Motor neuron (in vitro differentiated cells): ENCODE data around the gene RSAD1. TPM values are rescaled to one million over a fixed set of nuclear protein-coding genes. Genes with fewer than 3 reads are reported as not detected.
A peak's percentile ranks its signal among the peaks of the same experiment; 100 is the strongest.

Experiments used
- ATAC-seq, 8 experiments: fragments of 200-7000 bp; cut with Tn5 transposase; replicated peaks in 6 of 8; 2 replicates each; pipeline ENCODE4 v1.8.0; 2021; ENCODE audit warnings: mild to moderate bottlenecking in 8 of 8, moderate library complexity in 8 of 8
- H3K27ac ChIP-seq, 2 donors: fragments of 250-450 bp; sonication (Bioruptor Pico); 2 replicates each; pipeline ENCODE4 v1.9.0; 2021; ENCODE audit warnings: antibody characterized with exemption in 2 of 2, mild to moderate bottlenecking in 2 of 2, moderate library complexity in 1 of 2
- H3K4me1 ChIP-seq, 2 donors: fragments of 250-450 bp; sonication (Bioruptor Pico); replicated peaks in 1 of 2; 2 replicates each; pipeline ENCODE4 v1.6.1; 2021; ENCODE audit warnings: antibody characterized with exemption in 2 of 2, mild to moderate bottlenecking in 2 of 2, moderate library complexity in 1 of 2
- H3K4me3 ChIP-seq, 5 donors: fragments of 250-450 bp; sonication (Bioruptor Pico); 2 replicates each; pipeline ENCODE4 v1.9.0; 2021; ENCODE audit warnings: antibody characterized with exemption in 5 of 5, mild to moderate bottlenecking in 5 of 5, moderate library complexity in 4 of 5
- WGBS, 10 experiments: fragments of 450-650 bp; shearing (Covaris generic); methylation state at CpG; one replicate each; pipeline ENCODE4 v1.0.0; 2022; 5-methylcytosine and 5-hydroxymethylcytosine counted together
- in situ Hi-C, 9 experiments: fragments of 400-800 bp; cut with MboI; loops; one replicate each; pipeline ENCODE4 v1.15.0; 2021; ENCODE audit warnings: low sequenced_read_pairs in 9 of 9, low pct_unique_long_range_greater_than_20kb in 2 of 9; ENCODE audit not compliant: unreplicated experiment in 9 of 9
- total RNA-seq, 8 experiments: library from RNA; unstranded; fragments of 300-600 nt; gene quantifications; 2 replicates each; pipeline versions ENCODE4 v1.2.3 to v1.2.4, GENCODE V29; 2022

Gene RSAD1
- total RNA-seq, 8 experiments from 2014 or later = 13.0 to 44.7 (median 20.0) TPM

DNA sequence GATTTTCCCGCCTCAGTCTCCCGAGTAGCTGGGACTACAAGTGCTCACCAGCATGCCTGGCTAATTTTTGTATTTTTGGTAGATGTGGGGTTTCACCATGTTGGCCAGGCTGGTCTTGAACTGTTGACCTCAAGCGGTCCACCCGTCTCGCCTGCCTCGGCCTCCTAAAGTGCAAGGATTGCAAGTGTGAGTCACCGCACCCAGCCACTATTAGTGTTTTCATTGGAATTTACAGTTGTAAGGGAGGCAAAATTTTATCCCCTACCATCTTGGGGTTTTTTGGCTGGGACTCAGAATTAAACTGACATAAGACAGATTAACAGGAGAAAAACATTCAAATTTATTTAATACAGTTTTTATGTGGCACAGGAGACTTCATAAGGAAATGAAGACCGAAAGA is 17.3 kb downstream of the RSAD1 start:
- Histone ChIP-seq H3K4me3 (no peak overlapping the region), H3K27ac (no peak overlapping the region), H3K4me1 (peaks cover 0 to 6% of the 10 kb centered on the region in 2 donors)
- in situ Hi-C loops = no loop called here
- 64 to 100% (median 83%) methylated on average over 1 to 8 of the region's 8 CpGs; no CpG with 5 or more reads in 1 of the 10 experiments for WGBS, 10 experiments
- no peak for ATAC-seq

DNA sequence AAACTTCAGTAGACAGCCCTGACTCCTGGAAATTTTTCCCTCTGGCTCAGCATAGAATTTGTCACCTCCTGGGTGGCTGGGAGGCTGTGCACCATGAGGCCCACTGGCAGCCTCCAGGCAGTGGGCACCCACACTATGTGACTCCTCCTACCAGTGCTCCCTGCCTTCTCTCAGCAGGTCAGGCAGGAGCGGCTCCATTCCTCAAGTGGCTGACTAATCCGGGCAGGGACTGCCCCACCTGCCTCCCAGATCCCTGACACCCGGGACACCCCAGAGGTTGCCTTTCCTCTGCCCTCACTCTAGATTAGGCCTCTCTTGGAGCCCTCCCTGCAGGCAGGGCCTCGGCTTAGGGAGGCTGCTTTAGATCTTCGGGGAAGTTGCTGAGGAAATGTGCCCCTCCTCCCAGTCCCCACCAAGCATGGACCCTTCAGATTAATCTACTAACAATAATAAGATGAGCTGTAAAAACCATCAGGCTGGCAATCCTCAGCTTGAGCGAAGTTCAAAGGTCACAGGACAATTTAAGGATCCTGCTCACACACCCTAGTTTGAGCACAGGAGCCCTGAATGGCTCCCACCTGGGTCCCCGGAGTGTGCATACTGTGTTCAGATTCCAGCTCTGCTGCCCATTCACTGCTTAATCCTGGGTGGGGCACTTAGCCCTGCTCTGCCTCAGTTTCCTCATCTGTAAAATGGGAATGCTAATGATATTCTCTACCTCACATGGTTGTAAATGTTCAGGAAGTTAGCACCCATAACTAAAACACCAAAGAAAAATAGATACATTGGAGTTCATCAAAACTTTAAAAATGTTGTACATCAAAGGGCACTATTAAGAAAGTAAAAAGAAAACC is 19.6 kb downstream of the RSAD1 start:
- H3K4me1 ChIP-seq = peaks cover 0 to 6% of the 10 kb centered on the region in 2 donors
- in situ Hi-C loops = no loop called here
- no peak overlapping the region for H3K4me3 ChIP-seq
- no peak overlapping the region for H3K27ac ChIP-seq
- WGBS, 10 experiments = 56 to 100% (median 82%) methylated on average over 1 to 2 of the region's 7 CpGs; no CpG with 5 or more reads in 3 of the 10 experiments
- peak in 1 of 8 experiments; percentile 33 for ATAC-seq

DNA sequence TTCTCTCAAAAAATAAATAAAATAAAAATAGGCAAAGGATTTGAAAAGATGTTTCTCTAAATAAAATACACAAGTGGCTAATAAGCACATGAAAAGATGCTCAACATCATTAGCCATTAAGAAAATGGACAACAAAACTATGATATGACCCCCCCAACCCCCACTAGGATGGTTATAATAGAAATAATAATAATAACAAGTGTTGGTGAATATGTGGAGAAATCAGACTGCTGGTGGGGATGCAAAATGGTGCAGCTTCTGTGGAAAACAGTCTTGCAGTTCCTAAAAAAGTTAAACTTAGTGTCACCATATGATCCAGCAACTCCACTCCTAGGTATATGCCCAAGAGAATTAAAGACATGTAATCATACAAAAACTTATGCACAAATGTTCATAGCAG is 20.6 kb downstream of the RSAD1 start:
- H3K27ac ChIP-seq = no peak overlapping the region
- peaks cover 1 to 11% of the 10 kb centered on the region in 2 donors for H3K4me1 ChIP-seq
- in situ Hi-C loops = no loop called here
- no peak overlapping the region for H3K4me3 ChIP-seq
- peak in 1 of 8 experiments; percentile 12 for ATAC-seq

DNA sequence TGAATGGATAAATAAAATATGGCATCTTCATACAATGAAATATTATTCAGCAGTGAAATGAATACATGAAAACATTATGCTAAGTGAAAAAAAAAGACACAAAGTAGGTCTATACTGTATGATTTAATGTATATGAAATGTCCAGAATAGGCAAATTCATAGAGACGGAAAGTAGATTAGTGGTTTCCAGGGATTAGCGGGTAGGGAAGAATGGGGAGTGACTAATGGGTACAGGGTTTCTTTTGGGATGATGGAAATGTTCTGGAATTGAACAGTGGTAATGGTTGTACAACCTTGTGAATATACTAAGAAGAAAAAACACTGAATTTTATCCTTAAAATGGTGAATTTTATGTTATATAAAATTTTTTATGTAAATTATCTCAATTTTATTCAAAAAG is 21.1 kb downstream of the RSAD1 start:
- in situ Hi-C loops = no loop called here
- peaks cover 5 to 11% of the 10 kb centered on the region in 2 donors for H3K4me1 ChIP-seq
- ATAC-seq = peak in 1 of 8 experiments; percentile 45
- WGBS, 10 experiments = 30 to 100% (median 93%) methylated on average over 1 to 2 of the region's 2 CpGs
- no peak overlapping the region for H3K27ac ChIP-seq
- no peak overlapping the region for H3K4me3 ChIP-seq

- no peak overlapping the region for H3K27ac ChIP-seq
- WGBS, 10 experiments = 23 to 100% (median 39%) methylated on average over 1 to 5 of the region's 5 CpGs; no CpG with 5 or more reads in 1 of the 10 experiments
- ATAC-seq = no peak
- no peak overlapping the region for H3K4me3 ChIP-seq
- in situ Hi-C loops = no loop called here
- peaks cover 5 to 11% of the 10 kb centered on the region in 2 donors for H3K4me1 ChIP-seq
Observed at GRCh38 chr17:50501054-50501453, 22.4 kb downstream of the RSAD1 start.

- 50 to 100% (median 85%) methylated on average over 1 to 5 of the region's 9 CpGs; no CpG with 5 or more reads in 2 of the 10 experiments for WGBS, 10 experiments
- Histone ChIP-seq H3K4me1 (peaks cover 5 to 11% of the 10 kb centered on the region in 2 donors), H3K27ac (no peak overlapping the region), H3K4me3 (no peak overlapping the region)
- in situ Hi-C loops = no loop called here
- ATAC-seq = no peak
Observed at GRCh38 chr17:50502301-50502990, 23.8 kb downstream of the RSAD1 start.

DNA sequence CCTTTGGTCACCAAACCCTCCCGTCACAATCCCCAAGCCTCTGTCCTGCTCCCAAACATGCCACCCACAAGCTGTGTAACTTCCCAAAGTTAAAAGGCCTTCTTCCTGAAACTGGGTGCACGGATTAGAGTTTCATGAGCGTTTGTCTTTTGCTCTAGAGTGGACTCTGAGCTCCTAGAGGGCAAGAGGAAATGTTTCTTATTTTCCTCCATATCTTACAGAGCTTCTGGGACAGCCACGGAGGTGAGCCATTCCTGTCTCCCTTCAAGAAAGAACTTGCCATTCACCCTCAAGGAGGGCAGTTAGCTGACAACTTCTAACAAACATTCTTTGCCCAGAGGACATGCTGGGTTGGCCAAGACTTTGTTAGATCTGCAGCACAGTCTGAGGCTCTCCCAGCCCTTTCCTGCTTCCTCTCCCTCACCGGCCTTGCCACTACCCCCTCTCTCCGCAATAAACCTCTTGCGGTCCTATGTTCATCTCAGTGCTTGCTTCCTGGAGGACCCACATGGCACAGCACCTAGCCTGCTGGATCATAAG is 27.0 kb downstream of the RSAD1 start:
- 25 to 100% (median 74%) methylated on average over 1 to 7 of the region's 7 CpGs; no CpG with 5 or more reads in 3 of the 10 experiments for WGBS, 10 experiments
- no peak overlapping the region for H3K27ac ChIP-seq
- ATAC-seq = no peak
- H3K4me1 ChIP-seq = peaks cover 11 to 17% of the 10 kb centered on the region in 2 donors
- no peak overlapping the region for H3K4me3 ChIP-seq
- in situ Hi-C loops = no loop called here

DNA sequence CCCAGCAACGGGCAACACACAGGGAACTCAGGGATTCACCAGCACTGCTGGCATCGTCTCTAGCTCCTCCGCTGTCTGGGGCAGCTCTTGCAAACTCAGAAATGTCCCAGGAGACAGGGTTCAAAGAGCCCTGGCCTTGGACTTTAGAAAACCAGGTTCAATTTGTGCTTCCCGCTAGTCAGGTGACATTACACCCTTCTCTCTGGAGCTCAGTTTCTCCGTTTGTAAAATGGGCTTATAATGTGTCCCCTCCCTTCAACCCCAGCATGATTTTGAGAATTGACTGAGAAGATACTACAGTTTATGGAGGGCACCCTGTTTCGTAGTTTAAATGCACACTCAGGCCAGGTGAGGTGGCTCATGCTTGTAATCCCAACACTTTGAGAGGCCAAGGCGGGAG is 27.6 kb downstream of the RSAD1 start:
- H3K4me1 ChIP-seq = peaks cover 11 to 23% of the 10 kb centered on the region in 2 donors
- 0 to 100% (median 72%) methylated on average over 1 to 5 of the region's 7 CpGs; no CpG with 5 or more reads in 3 of the 10 experiments for WGBS, 10 experiments
- no peak for ATAC-seq
- H3K4me3 ChIP-seq = no peak overlapping the region
- in situ Hi-C loops = no loop called here
- H3K27ac ChIP-seq = no peak overlapping the region

GRCh38 chr17:50507871-50508572 is 29.4 kb downstream of the RSAD1 start, which contains the start of gene MYCBPAP:
Gene MYCBPAP (plus strand): TSS chr17:50508439. CDS start chr17:50508675, 236 bp downstream.
- 0 to 91% methylated on average over 4 to 7 of the region's 66 CpGs; no CpG with 5 or more reads in 8 of the 10 experiments for WGBS, 10 experiments
- ATAC-seq = peak; percentile 58 to 89 (median 72)
- Histone ChIP-seq H3K4me1 (peaks cover 6 to 25% of the 10 kb centered on the region in 2 donors), H3K4me3 (peak within 1 kb of the TSS; percentile 22 to 36 (median 31)), H3K27ac (peak within 1 kb of the TSS in 1 of 2 donors; percentile 57)
- in situ Hi-C loops = no loop called here

GRCh38 chr17:50508573-50509460 is 30.2 kb downstream of the RSAD1 start:
- Histone ChIP-seq H3K27ac (peak overlapping the region in 1 of 2 donors; percentile 56), H3K4me1 (peaks cover 2 to 25% of the 10 kb centered on the region in 2 donors), H3K4me3 (peak overlapping the region; percentile 22 to 36 (median 31))
- ATAC-seq = peak in 1 of 8 experiments; percentile 0
- WGBS, 10 experiments = 10 to 100% (median 69%) methylated on average over 2 to 12 of the region's 32 CpGs; no CpG with 5 or more reads in 1 of the 10 experiments
- in situ Hi-C loops = no loop called here

DNA sequence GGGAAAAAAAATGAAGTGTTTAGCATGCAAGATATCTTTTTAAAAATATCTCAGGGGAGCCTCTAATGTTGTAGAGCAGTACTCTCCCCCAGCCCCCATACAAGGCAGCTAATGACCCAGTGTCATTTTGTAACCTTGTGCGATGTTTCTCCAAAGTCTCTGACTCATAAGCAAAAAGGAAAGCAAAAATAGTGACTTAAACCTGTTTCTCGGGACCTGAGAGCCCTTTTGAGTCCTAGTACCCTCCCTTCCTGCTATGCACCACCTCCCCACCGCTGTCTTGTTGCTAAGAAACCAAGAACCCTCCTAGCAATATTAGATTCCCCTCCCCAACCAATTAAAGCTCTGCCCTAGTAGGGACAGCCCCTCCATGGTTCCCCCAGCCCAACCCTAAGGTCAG is 32.4 kb downstream of the RSAD1 start:
- no peak overlapping the region for H3K27ac ChIP-seq
- in situ Hi-C loops = no loop called here
- no peak overlapping the region for H3K4me3 ChIP-seq
- 0 to 70% (median 39%) methylated on average over 1 to 3 of the region's 3 CpGs; no CpG with 5 or more reads in 4 of the 10 experiments for WGBS, 10 experiments
- ATAC-seq = peak in 1 of 8 experiments; percentile 13
- H3K4me1 ChIP-seq = peaks cover 0 to 20% of the 10 kb centered on the region in 2 donors

- Histone ChIP-seq H3K27ac (no peak overlapping the region), H3K4me1 (peaks cover 0 to 11% of the 10 kb centered on the region in 2 donors), H3K4me3 (no peak overlapping the region)
- ATAC-seq = no peak
- WGBS, 10 experiments = 33 to 84% (median 70%) methylated on average over 1 to 4 of the region's 4 CpGs; no CpG with 5 or more reads in 3 of the 10 experiments
- in situ Hi-C loops = no loop called here
Observed at GRCh38 chr17:50513495-50513894, 34.8 kb downstream of the RSAD1 start.
